Measurements from ENCODE around the gene NALF2.

Gene NALF2

GRCh38 chrX:69504626-69505612 is 793 bp downstream of the NALF2 start:
- TF ChIP-seq TCF12 (IDR thresholded peaks at IDR 0.05; ENCODE audit: low read depth) (no peak), REST (IDR thresholded peaks at IDR 0.05; ENCODE audit: low read depth) (no peak), EGR1 (IDR thresholded peaks at IDR 0.05) (no peak), RAD21 (IDR thresholded peaks at IDR 0.05; ENCODE audit: low read depth) (no peak), MAX (IDR thresholded peaks at IDR 0.05) (no peak), FOXM1 (IDR thresholded peaks at IDR 0.05; ENCODE audit: borderline replicate concordance, low read depth) (no peak), CEBPB (IDR thresholded peaks at IDR 0.05) (no peak), NFIC (IDR thresholded peaks at IDR 0.05) (no peak), TAF1 (IDR thresholded peaks at IDR 0.05; ENCODE audit: low read depth) (no peak), ZBTB7A (IDR thresholded peaks at IDR 0.05; ENCODE audit: low read depth) (no peak), USF1 (IDR thresholded peaks at IDR 0.05) (no peak), TEAD4 (IDR thresholded peaks at IDR 0.05) (no peak), CREB1 (IDR thresholded peaks at IDR 0.05; ENCODE audit: low read depth) (no peak), EP300 (IDR thresholded peaks at IDR 0.05; ENCODE audit: borderline replicate concordance) (no peak)

- TF ChIP-seq FOXM1 (IDR thresholded peaks at IDR 0.05; ENCODE audit: borderline replicate concordance, low read depth) (no peak), EGR1 (IDR thresholded peaks at IDR 0.05) (no peak), EP300 (IDR thresholded peaks at IDR 0.05; ENCODE audit: borderline replicate concordance) (no peak), TEAD4 (IDR thresholded peaks at IDR 0.05) (no peak), NFIC (IDR thresholded peaks at IDR 0.05) (no peak), CREB1 (IDR thresholded peaks at IDR 0.05; ENCODE audit: low read depth) (no peak), ZBTB7A (IDR thresholded peaks at IDR 0.05; ENCODE audit: low read depth) (no peak), MAX (IDR thresholded peaks at IDR 0.05) (no peak), TCF12 (IDR thresholded peaks at IDR 0.05; ENCODE audit: low read depth) (no peak), USF1 (IDR thresholded peaks at IDR 0.05) (no peak), RAD21 (IDR thresholded peaks at IDR 0.05; ENCODE audit: low read depth) (no peak), YY1 (IDR thresholded peaks at IDR 0.05; ENCODE audit: low read depth) (no peak), TAF1 (IDR thresholded peaks at IDR 0.05; ENCODE audit: low read depth) (no peak), CEBPB (IDR thresholded peaks at IDR 0.05) (no peak), REST (IDR thresholded peaks at IDR 0.05; ENCODE audit: low read depth) (no peak)
Observed at GRCh38 chrX:69505772-69506616, 1.9 kb downstream of the NALF2 start.

- no peak for TF ChIP-seq EP300 (IDR thresholded peaks at IDR 0.05; ENCODE audit: borderline replicate concordance)
- TF ChIP-seq YY1 (IDR thresholded peaks at IDR 0.05; ENCODE audit: low read depth): no peak
- TF ChIP-seq TEAD4 (IDR thresholded peaks at IDR 0.05): no peak
- no peak for TF ChIP-seq FOXM1 (IDR thresholded peaks at IDR 0.05; ENCODE audit: borderline replicate concordance, low read depth)
- TF ChIP-seq TCF12 (IDR thresholded peaks at IDR 0.05; ENCODE audit: low read depth): no peak
- TF ChIP-seq ZBTB7A (IDR thresholded peaks at IDR 0.05; ENCODE audit: low read depth): no peak
- no peak for TF ChIP-seq CREB1 (IDR thresholded peaks at IDR 0.05; ENCODE audit: low read depth)
- no peak for TF ChIP-seq NFIC (IDR thresholded peaks at IDR 0.05)
- TF ChIP-seq TAF1 (IDR thresholded peaks at IDR 0.05; ENCODE audit: low read depth): no peak
- TF ChIP-seq REST (IDR thresholded peaks at IDR 0.05; ENCODE audit: low read depth): no peak
Observed at GRCh38 chrX:69506617-69507499, 2.7 kb downstream of the NALF2 start.
